ENCODE measurements around the gene HOMER3.

HOMER3 gene
- total RNA-seq, result 0.41 to 0.57 reads per million in 2 donors

GRCh38 chr19:18940769-18941627 lies at the start of gene HOMER3:
HOMER3 (minus strand) TSS chr19:18941217; CDS start chr19:18938982, 2,235 bp downstream.
- DNase-seq, result peak; percentile 39

GRCh38 chr19:18990128-18990708 lies 49.2 kb upstream of the HOMER3 start:
- no peak for DNase-seq

GRCh38 chr19:18989316-18989715 lies 48.3 kb upstream of the HOMER3 start:
- DNase-seq, result no peak

GRCh38 chr19:18987456-18987855 lies 46.4 kb upstream of the HOMER3 start:
- DNase-seq, result no peak

GRCh38 chr19:18985257-18985656 lies 44.2 kb upstream of the HOMER3 start:
- DNase-seq, result no peak

- no peak for DNase-seq
Measured at GRCh38 chr19:18984251-18984650, 43.2 kb upstream of the HOMER3 start.

GRCh38 chr19:18982669-18983068 lies 41.7 kb upstream of the HOMER3 start:
- no peak for DNase-seq

GRCh38 chr19:18980432-18981020 lies 39.5 kb upstream of the HOMER3 start:
- no peak for DNase-seq

GRCh38 chr19:18978616-18979015 lies 37.6 kb upstream of the HOMER3 start:
- no peak for DNase-seq

GRCh38 chr19:18975869-18976268 lies 34.9 kb upstream of the HOMER3 start:
- DNase-seq, result no peak

- no peak for DNase-seq
Measured at GRCh38 chr19:18975011-18975410, 34.0 kb upstream of the HOMER3 start.

- no peak for DNase-seq
Measured at GRCh38 chr19:18972851-18973250, 31.8 kb upstream of the HOMER3 start.

- no peak for DNase-seq
Measured at GRCh38 chr19:18972301-18972811, 31.3 kb upstream of the HOMER3 start.

GRCh38 chr19:18969931-18970659 lies 29.1 kb upstream of the HOMER3 start:
- no peak for DNase-seq

- DNase-seq, result no peak
Measured at GRCh38 chr19:18967358-18968146, 26.5 kb upstream of the HOMER3 start.

- no peak for DNase-seq
Measured at GRCh38 chr19:18966307-18966706, 25.3 kb upstream of the HOMER3 start.

GRCh38 chr19:18964121-18964520 lies 23.1 kb upstream of the HOMER3 start:
- DNase-seq, result no peak

- DNase-seq, result no peak
Measured at GRCh38 chr19:18961767-18962620, 21.0 kb upstream of the HOMER3 start.

- DNase-seq, result no peak
Measured at GRCh38 chr19:18960370-18960769, 19.4 kb upstream of the HOMER3 start.

- no peak for DNase-seq
Measured at GRCh38 chr19:18955042-18955441, 14.0 kb upstream of the HOMER3 start.

- no peak for DNase-seq
Measured at GRCh38 chr19:18954094-18954493, 13.1 kb upstream of the HOMER3 start.
